GM12878 (cell line): ENCODE data around the gene MOAP1.

Source experiments
- FOXK2 ChIP-seq: fragments of 450-650 bp; IDR thresholded peaks from 2 replicates; pipeline ENCODE4 v1.6.1; 2017; ENCODE audit warnings: mild to moderate bottlenecking, moderate library complexity
- HCFC1 ChIP-seq: fragments of 150-350 bp; IDR thresholded peaks from 2 replicates; pipeline ENCODE4 v1.6.1; 2014; ENCODE audit warnings: low read length
- HDGF ChIP-seq: fragments of 450-650 bp; IDR thresholded peaks from 2 replicates; pipeline ENCODE4 v1.6.1; 2016; ENCODE audit warnings: antibody characterized with exemption
- JUNB ChIP-seq: IDR thresholded peaks from 2 replicates; pipeline ENCODE4 v1.6.1; 2016; ENCODE audit warnings: antibody characterized with exemption, mild to moderate bottlenecking
- MXI1 ChIP-seq: fragments of 150-350 bp; IDR thresholded peaks from 2 replicates; pipeline ENCODE4 v1.6.1; 2011; ENCODE audit warnings: low read depth, mild to moderate bottlenecking, inconsistent platforms, low read length, improper control_type of control experiment
- TAF1 ChIP-seq: IDR thresholded peaks from 2 replicates; pipeline ENCODE4 v1.6.1; 2011; ENCODE audit warnings: mild to moderate bottlenecking, low read depth, low read length, borderline replicate concordance
- TF ChIP-seq, protein P1 (sequence below), 3 experiments: IDR thresholded peaks in 2 of 3; conservative IDR thresholded peaks in 1 of 3; 2 replicates each; pipeline ENCODE4 v1.5.1; 2011; ENCODE audit warnings: low read depth in 3 of 3, low read length in 3 of 3, mild to moderate bottlenecking in 3 of 3, control low read depth in 2 of 3, moderate library complexity in 2 of 3, inconsistent platforms in 1 of 3, mixed read lengths in 1 of 3; ENCODE audit not compliant: control insufficient read depth in 2 of 3, insufficient read depth in 1 of 3; ENCODE audit errors: extremely low read depth in 1 of 3

DNA sequence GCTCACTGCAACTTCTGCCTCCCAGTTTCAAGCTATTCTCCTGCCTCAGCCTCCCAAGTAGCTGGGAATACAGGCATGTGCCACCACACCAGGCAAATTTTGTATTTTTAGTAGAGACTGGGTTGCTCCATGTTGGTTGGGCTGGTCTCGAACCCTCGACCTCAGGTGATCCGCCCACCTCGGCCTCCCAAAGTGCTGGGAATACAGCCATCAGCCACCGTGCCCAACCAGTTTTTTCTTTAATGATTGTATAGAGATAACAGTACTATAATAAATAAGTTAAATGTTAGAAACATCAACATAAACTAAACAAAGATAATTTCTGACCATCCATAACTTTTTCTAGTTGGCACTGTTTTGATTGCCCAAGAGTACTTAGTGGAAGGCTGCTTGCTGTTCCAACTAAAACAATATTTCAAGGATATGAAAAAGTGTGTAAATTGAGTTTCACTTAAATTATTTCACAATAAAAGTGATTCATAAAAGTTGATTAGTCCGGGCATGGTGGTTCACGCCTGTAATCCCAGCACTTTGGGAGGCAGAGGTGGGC is 16.5 kb upstream of the MOAP1 start:
- TF ChIP-seq FOXK2 (no peak), MXI1 (no peak), TAF1 (no peak), HDGF (no peak), HCFC1 (no peak), JUNB (no peak)
- TF ChIP-seq, protein P1, sequence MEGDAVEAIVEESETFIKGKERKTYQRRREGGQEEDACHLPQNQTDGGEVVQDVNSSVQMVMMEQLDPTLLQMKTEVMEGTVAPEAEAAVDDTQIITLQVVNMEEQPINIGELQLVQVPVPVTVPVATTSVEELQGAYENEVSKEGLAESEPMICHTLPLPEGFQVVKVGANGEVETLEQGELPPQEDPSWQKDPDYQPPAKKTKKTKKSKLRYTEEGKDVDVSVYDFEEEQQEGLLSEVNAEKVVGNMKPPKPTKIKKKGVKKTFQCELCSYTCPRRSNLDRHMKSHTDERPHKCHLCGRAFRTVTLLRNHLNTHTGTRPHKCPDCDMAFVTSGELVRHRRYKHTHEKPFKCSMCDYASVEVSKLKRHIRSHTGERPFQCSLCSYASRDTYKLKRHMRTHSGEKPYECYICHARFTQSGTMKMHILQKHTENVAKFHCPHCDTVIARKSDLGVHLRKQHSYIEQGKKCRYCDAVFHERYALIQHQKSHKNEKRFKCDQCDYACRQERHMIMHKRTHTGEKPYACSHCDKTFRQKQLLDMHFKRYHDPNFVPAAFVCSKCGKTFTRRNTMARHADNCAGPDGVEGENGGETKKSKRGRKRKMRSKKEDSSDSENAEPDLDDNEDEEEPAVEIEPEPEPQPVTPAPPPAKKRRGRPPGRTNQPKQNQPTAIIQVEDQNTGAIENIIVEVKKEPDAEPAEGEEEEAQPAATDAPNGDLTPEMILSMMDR (IDR thresholded peaks at IDR 0.05 in 2 of 3, conservative IDR thresholded peaks at IDR 0.05 in 1 of 3; ENCODE audit: control insufficient read depth in 2 of 3, extremely low read depth in 1 of 3, insufficient read depth in 1 of 3, low read depth in 3 of 3, low read length in 3 of 3), result no peak
